ENCODE results near the gene COPS8. TPM values are rescaled to one million over a fixed set of nuclear protein-coding genes. Genes with fewer than 3 reads are reported as not detected.
A peak's percentile ranks its signal among the peaks of the same experiment; 100 is the strongest.

COPS8 gene
- total and polyA plus RNA-seq, 7 donors, result 77.1 to 427 (median 190) TPM

DNA sequence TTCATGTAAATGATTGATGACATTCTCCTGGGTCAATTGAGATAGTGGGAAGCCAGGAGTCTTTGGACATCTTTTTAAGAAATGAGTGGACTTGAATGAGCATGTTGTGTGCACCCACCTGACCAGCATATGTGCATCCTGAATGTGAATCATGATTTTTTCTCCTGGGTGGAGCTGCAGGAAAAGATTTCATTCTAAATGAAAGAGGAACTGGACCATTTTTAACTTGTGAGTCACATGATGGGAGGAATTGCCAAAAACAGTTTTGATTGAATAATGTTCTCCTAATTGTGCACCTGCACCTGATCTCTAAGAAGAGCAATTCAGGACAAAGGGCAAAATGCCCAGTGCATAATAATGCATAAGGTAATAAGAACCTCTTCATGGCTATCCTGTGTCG is 32.3 kb downstream of the COPS8 start:
- H3K4me1 ChIP-seq, result no peaks in the 10 kb centered on the region
- H3K9me3 ChIP-seq, result no peaks in the 10 kb centered on the region

GRCh38 chr2:237118561-237119155 is 33.0 kb downstream of the COPS8 start:
- H3K4me3 ChIP-seq, result no peak overlapping the region
- ATAC-seq (no peak), DNase-seq (no peak)
- H3K36me3 ChIP-seq (ENCODE audit: insufficient read depth in 1 of 2, low read depth in 1 of 2), result no peaks in the 10 kb centered on the region
- H3K27ac ChIP-seq, result peak overlapping the region; percentile 5
- no peaks in the 10 kb centered on the region for H3K27me3 ChIP-seq (ENCODE audit: insufficient read depth in 3 of 3, low read length in 2 of 3)
- 62 to 71% (median 67%) methylated on average over 6 of the region's 6 CpGs for WGBS, 3 donors
- TF ChIP-seq, protein P1, sequence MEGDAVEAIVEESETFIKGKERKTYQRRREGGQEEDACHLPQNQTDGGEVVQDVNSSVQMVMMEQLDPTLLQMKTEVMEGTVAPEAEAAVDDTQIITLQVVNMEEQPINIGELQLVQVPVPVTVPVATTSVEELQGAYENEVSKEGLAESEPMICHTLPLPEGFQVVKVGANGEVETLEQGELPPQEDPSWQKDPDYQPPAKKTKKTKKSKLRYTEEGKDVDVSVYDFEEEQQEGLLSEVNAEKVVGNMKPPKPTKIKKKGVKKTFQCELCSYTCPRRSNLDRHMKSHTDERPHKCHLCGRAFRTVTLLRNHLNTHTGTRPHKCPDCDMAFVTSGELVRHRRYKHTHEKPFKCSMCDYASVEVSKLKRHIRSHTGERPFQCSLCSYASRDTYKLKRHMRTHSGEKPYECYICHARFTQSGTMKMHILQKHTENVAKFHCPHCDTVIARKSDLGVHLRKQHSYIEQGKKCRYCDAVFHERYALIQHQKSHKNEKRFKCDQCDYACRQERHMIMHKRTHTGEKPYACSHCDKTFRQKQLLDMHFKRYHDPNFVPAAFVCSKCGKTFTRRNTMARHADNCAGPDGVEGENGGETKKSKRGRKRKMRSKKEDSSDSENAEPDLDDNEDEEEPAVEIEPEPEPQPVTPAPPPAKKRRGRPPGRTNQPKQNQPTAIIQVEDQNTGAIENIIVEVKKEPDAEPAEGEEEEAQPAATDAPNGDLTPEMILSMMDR (IDR thresholded peaks at IDR 0.05), result no peak
- no peaks in the 10 kb centered on the region for H3K9me3 ChIP-seq
- intact Hi-C loops (cut with DNase I), result no loop called here
- no peaks in the 10 kb centered on the region for H3K4me1 ChIP-seq

More for the DNA sequence above, 32.3 kb downstream of the COPS8 start:
- H3K4me3 ChIP-seq, result no peak overlapping the region
- H3K27me3 ChIP-seq (ENCODE audit: insufficient read depth in 3 of 3, low read length in 2 of 3), result no peaks in the 10 kb centered on the region
- WGBS, 3 donors, result 15 to 17% (median 17%) methylated on average over 1 of the region's 1 CpG
- DNase-seq (no peak), ATAC-seq (no peak)
- no peaks in the 10 kb centered on the region for H3K36me3 ChIP-seq (ENCODE audit: insufficient read depth in 1 of 2, low read depth in 1 of 2)
- intact Hi-C loops (cut with DNase I), result no loop called here
- TF ChIP-seq, protein P1 (IDR thresholded peaks at IDR 0.05), result no peak
- peak overlapping the region; percentile 5 for H3K27ac ChIP-seq

- ATAC-seq (no peak), DNase-seq (no peak)
- Histone ChIP-seq H3K9me3 (no peaks in the 10 kb centered on the region), H3K36me3 (ENCODE audit: insufficient read depth in 1 of 2, low read depth in 1 of 2) (no peaks in the 10 kb centered on the region), H3K4me1 (no peaks in the 10 kb centered on the region), H3K27ac (no peak overlapping the region), H3K27me3 (ENCODE audit: insufficient read depth in 3 of 3, low read length in 2 of 3) (no peaks in the 10 kb centered on the region), H3K4me3 (no peak overlapping the region)
- intact Hi-C loops (cut with DNase I), result loop anchor here (5.0 to 10.0 kb wide), 2 partner anchors 356 to 444 kb away; partner anchors contain the start of gene PRLH (in 1 of the 2)
- 90 to 98% (median 91%) methylated on average over 4 of the region's 4 CpGs for whole genome bisulfite sequencing, 3 donors
- TF ChIP-seq, protein P1 (IDR thresholded peaks at IDR 0.05), result no peak
These were observed 35.2 kb downstream of the COPS8 start for GRCh38 chr2:237120916-237121315.

GRCh38 chr2:237121321-237121720 is 35.6 kb downstream of the COPS8 start:
- Histone ChIP-seq H3K36me3 (ENCODE audit: insufficient read depth in 1 of 2, low read depth in 1 of 2) (no peaks in the 10 kb centered on the region), H3K27ac (no peak overlapping the region), H3K27me3 (ENCODE audit: insufficient read depth in 3 of 3, low read length in 2 of 3) (no peaks in the 10 kb centered on the region), H3K9me3 (no peaks in the 10 kb centered on the region), H3K4me1 (no peaks in the 10 kb centered on the region), H3K4me3 (no peak overlapping the region)
- ATAC-seq (peak in 3 of 4 donors; percentile 17 to 48 (median 41)), DNase-seq (no peak)
- TF ChIP-seq, protein P1 (IDR thresholded peaks at IDR 0.05), result no peak
- intact Hi-C loops (cut with DNase I), result loop anchor here (5.0 to 10.0 kb wide), 2 partner anchors 356 to 443 kb away; partner anchors contain the start of gene PRLH (in 1 of the 2)
- 92 to 95% (median 92%) methylated on average over 1 of the region's 1 CpG for WGBS, 3 donors

All from psoas muscle (tissue), 8 donors.